ENCODE results near the gene XPC.

The XPC gene

GRCh38 chr3:14212032-14212431 is 33.6 kb upstream of the XPC start:
- Mint-ChIP-seq H3K36me3 (peaks cover 2% of the 10 kb centered on the region), H3K4me3 (no peak overlapping the region), H3K9me3 (ENCODE audit: low read depth) (no peaks in the 10 kb centered on the region), H3K4me1 (ENCODE audit: low read depth) (no peaks in the 10 kb centered on the region), H3K27me3 (no peaks in the 10 kb centered on the region), H3K27ac (no peak overlapping the region)

- Mint-ChIP-seq H3K36me3 (peaks cover 2% of the 10 kb centered on the region), H3K27me3 (no peaks in the 10 kb centered on the region), H3K27ac (no peak overlapping the region), H3K4me3 (no peak overlapping the region), H3K9me3 (ENCODE audit: low read depth) (no peaks in the 10 kb centered on the region), H3K4me1 (ENCODE audit: low read depth) (no peaks in the 10 kb centered on the region)
Observed at GRCh38 chr3:14211621-14212020, 33.2 kb upstream of the XPC start.

- H3K4me3 Mint-ChIP-seq: no peak overlapping the region
- H3K4me1 Mint-ChIP-seq (ENCODE audit: low read depth): no peaks in the 10 kb centered on the region
- no peaks in the 10 kb centered on the region for H3K9me3 Mint-ChIP-seq (ENCODE audit: low read depth)
- H3K27ac Mint-ChIP-seq: no peak overlapping the region
- no peaks in the 10 kb centered on the region for H3K27me3 Mint-ChIP-seq
- peaks cover 2% of the 10 kb centered on the region for H3K36me3 Mint-ChIP-seq
Observed at GRCh38 chr3:14210843-14211594, 32.6 kb upstream of the XPC start.

GRCh38 chr3:14210290-14210688 is 31.9 kb upstream of the XPC start:
- H3K9me3 Mint-ChIP-seq (ENCODE audit: low read depth): no peaks in the 10 kb centered on the region
- no peaks in the 10 kb centered on the region for H3K4me1 Mint-ChIP-seq (ENCODE audit: low read depth)
- H3K27ac Mint-ChIP-seq: no peak overlapping the region
- H3K4me3 Mint-ChIP-seq: no peak overlapping the region
- H3K27me3 Mint-ChIP-seq: no peaks in the 10 kb centered on the region
- peaks cover 2% of the 10 kb centered on the region for H3K36me3 Mint-ChIP-seq

GRCh38 chr3:14209581-14210289 is 31.3 kb upstream of the XPC start:
- Mint-ChIP-seq H3K27ac (no peak overlapping the region), H3K27me3 (no peaks in the 10 kb centered on the region), H3K9me3 (ENCODE audit: low read depth) (no peaks in the 10 kb centered on the region), H3K4me1 (ENCODE audit: low read depth) (no peaks in the 10 kb centered on the region), H3K4me3 (no peak overlapping the region), H3K36me3 (peaks cover 2% of the 10 kb centered on the region)

GRCh38 chr3:14208977-14209394 is 30.6 kb upstream of the XPC start:
- H3K4me3 Mint-ChIP-seq: no peak overlapping the region
- no peaks in the 10 kb centered on the region for H3K27me3 Mint-ChIP-seq
- peaks cover 2% of the 10 kb centered on the region for H3K36me3 Mint-ChIP-seq
- no peaks in the 10 kb centered on the region for H3K9me3 Mint-ChIP-seq (ENCODE audit: low read depth)
- no peak overlapping the region for H3K27ac Mint-ChIP-seq
- H3K4me1 Mint-ChIP-seq (ENCODE audit: low read depth): no peaks in the 10 kb centered on the region

- H3K4me3 Mint-ChIP-seq: no peak overlapping the region
- H3K36me3 Mint-ChIP-seq: peaks cover 2% of the 10 kb centered on the region
- no peaks in the 10 kb centered on the region for H3K27me3 Mint-ChIP-seq
- H3K9me3 Mint-ChIP-seq (ENCODE audit: low read depth): no peaks in the 10 kb centered on the region
- H3K27ac Mint-ChIP-seq: no peak overlapping the region
- peaks cover 4% of the 10 kb centered on the region for H3K4me1 Mint-ChIP-seq (ENCODE audit: low read depth)
Observed at GRCh38 chr3:14208168-14208567, 29.8 kb upstream of the XPC start.

GRCh38 chr3:14206548-14207177 is 28.3 kb upstream of the XPC start:
- no peak overlapping the region for H3K4me3 Mint-ChIP-seq
- no peaks in the 10 kb centered on the region for H3K9me3 Mint-ChIP-seq (ENCODE audit: low read depth)
- peaks cover 5% of the 10 kb centered on the region for H3K4me1 Mint-ChIP-seq (ENCODE audit: low read depth)
- no peaks in the 10 kb centered on the region for H3K27me3 Mint-ChIP-seq
- peaks cover 2% of the 10 kb centered on the region for H3K36me3 Mint-ChIP-seq
- no peak overlapping the region for H3K27ac Mint-ChIP-seq

- no peaks in the 10 kb centered on the region for H3K27me3 Mint-ChIP-seq
- H3K4me1 Mint-ChIP-seq (ENCODE audit: low read depth): peaks cover 5% of the 10 kb centered on the region
- no peaks in the 10 kb centered on the region for H3K9me3 Mint-ChIP-seq (ENCODE audit: low read depth)
- H3K27ac Mint-ChIP-seq: no peak overlapping the region
- H3K4me3 Mint-ChIP-seq: no peak overlapping the region
- no peaks in the 10 kb centered on the region for H3K36me3 Mint-ChIP-seq
Observed at GRCh38 chr3:14204515-14205284, 26.3 kb upstream of the XPC start.

GRCh38 chr3:14203521-14204079 is 25.2 kb upstream of the XPC start:
- Mint-ChIP-seq H3K4me1 (ENCODE audit: low read depth) (peaks cover 5% of the 10 kb centered on the region), H3K27ac (no peak overlapping the region), H3K4me3 (no peak overlapping the region), H3K27me3 (no peaks in the 10 kb centered on the region), H3K9me3 (ENCODE audit: low read depth) (no peaks in the 10 kb centered on the region), H3K36me3 (no peaks in the 10 kb centered on the region)

GRCh38 chr3:14202874-14203520 is 24.6 kb upstream of the XPC start:
- Mint-ChIP-seq H3K4me1 (ENCODE audit: low read depth) (peaks cover 5% of the 10 kb centered on the region), H3K9me3 (ENCODE audit: low read depth) (no peaks in the 10 kb centered on the region), H3K36me3 (no peaks in the 10 kb centered on the region), H3K4me3 (no peak overlapping the region), H3K27ac (no peak overlapping the region), H3K27me3 (no peaks in the 10 kb centered on the region)

GRCh38 chr3:14201940-14202684 is 23.7 kb upstream of the XPC start:
- Mint-ChIP-seq H3K4me1 (ENCODE audit: low read depth) (peaks cover 5% of the 10 kb centered on the region), H3K36me3 (no peaks in the 10 kb centered on the region), H3K4me3 (no peak overlapping the region), H3K27me3 (no peaks in the 10 kb centered on the region), H3K9me3 (ENCODE audit: low read depth) (no peaks in the 10 kb centered on the region), H3K27ac (no peak overlapping the region)

GRCh38 chr3:14200841-14201240 is 22.4 kb upstream of the XPC start:
- Mint-ChIP-seq H3K4me3 (no peak overlapping the region), H3K9me3 (ENCODE audit: low read depth) (no peaks in the 10 kb centered on the region), H3K4me1 (ENCODE audit: low read depth) (peaks cover 5% of the 10 kb centered on the region), H3K27me3 (no peaks in the 10 kb centered on the region), H3K36me3 (peaks cover 3% of the 10 kb centered on the region), H3K27ac (no peak overlapping the region)

- H3K27me3 Mint-ChIP-seq: no peaks in the 10 kb centered on the region
- H3K36me3 Mint-ChIP-seq: peaks cover 3% of the 10 kb centered on the region
- H3K27ac Mint-ChIP-seq: no peak overlapping the region
Observed at GRCh38 chr3:14200276-14200675, 21.9 kb upstream of the XPC start.

More at GRCh38 chr3:14200276-14200675, 21.9 kb upstream of the XPC start:
- Mint-ChIP-seq H3K9me3 (ENCODE audit: low read depth) (no peaks in the 10 kb centered on the region), H3K4me1 (ENCODE audit: low read depth) (peaks cover 5% of the 10 kb centered on the region), H3K4me3 (no peak overlapping the region)

Data from activated naive CD8-positive, alpha-beta T cell (primary cell).